Smooth muscle cell of the brain vasculature (primary cell): ENCODE data around the gene RPP40.

Experiments used
- DNase-seq: peaks from one replicate; pipeline ENCODE4 v3.0.0-alpha.2; 2012; ENCODE audit warnings: low read depth, low spot score

Gene RPP40

GRCh38 chr6:4970739-4971395 is 33.0 kb downstream of the RPP40 start:
- DNase-seq: no peak

- no peak for DNase-seq
Observed at GRCh38 chr6:4969609-4970285, 34.1 kb downstream of the RPP40 start.

GRCh38 chr6:4967301-4968030 is 36.4 kb downstream of the RPP40 start:
- DNase-seq: no peak

- no peak for DNase-seq
Observed at GRCh38 chr6:4965562-4966389, 38.1 kb downstream of the RPP40 start.

- no peak for DNase-seq
Observed at GRCh38 chr6:4964675-4965561, 38.9 kb downstream of the RPP40 start.

- no peak for DNase-seq
Observed at GRCh38 chr6:4962905-4963304, 40.9 kb downstream of the RPP40 start.

GRCh38 chr6:4961322-4962168 is 42.3 kb downstream of the RPP40 start:
- no peak for DNase-seq

- no peak for DNase-seq
Observed at GRCh38 chr6:4958624-4959023, 45.2 kb downstream of the RPP40 start.

GRCh38 chr6:4957521-4958231 is 46.2 kb downstream of the RPP40 start:
- no peak for DNase-seq

GRCh38 chr6:4956625-4957024 is 47.2 kb downstream of the RPP40 start:
- no peak for DNase-seq

GRCh38 chr6:4953440-4953839 is 50.4 kb downstream of the RPP40 start:
- no peak for DNase-seq

GRCh38 chr6:4950836-4951533 is 52.9 kb downstream of the RPP40 start:
- DNase-seq: no peak

GRCh38 chr6:4950076-4950475 is 53.8 kb downstream of the RPP40 start:
- DNase-seq: no peak

- no peak for DNase-seq
Observed at GRCh38 chr6:4948781-4949450, 54.9 kb downstream of the RPP40 start.

- DNase-seq: no peak
Observed at GRCh38 chr6:4947716-4948115, 56.1 kb downstream of the RPP40 start.

GRCh38 chr6:4946521-4946920 is 57.3 kb downstream of the RPP40 start:
- DNase-seq: no peak
